ENCODE results near the gene NHEJ1.

NHEJ1 gene

DNA sequence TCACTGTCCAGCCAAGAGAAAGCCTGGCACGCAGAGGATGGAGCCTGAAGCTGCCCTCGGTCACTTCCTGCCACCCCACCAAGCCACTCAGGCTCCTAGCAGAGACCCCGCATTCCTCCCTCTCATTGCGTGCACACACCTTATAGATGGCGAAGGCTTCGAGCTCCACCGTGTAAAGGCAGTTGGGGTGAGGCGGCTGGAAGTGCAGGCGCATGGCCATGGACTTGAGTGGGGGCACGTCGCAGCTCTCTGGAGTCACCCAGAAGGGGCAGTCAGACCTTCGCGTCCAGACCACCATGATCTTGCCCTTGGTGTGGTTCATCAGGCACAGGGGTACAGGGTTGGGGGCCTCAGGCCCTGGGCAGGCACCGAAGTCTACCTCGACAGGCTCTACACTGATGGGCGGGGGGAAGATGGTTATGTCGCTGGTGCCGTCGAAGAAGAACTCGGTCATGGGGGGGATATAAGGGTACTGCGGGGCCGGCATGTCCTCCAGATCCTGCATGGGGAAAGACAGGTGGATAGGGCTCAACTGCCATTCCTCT is 133.0 kb downstream of the NHEJ1 start:
- DNase-seq = no peak

DNA sequence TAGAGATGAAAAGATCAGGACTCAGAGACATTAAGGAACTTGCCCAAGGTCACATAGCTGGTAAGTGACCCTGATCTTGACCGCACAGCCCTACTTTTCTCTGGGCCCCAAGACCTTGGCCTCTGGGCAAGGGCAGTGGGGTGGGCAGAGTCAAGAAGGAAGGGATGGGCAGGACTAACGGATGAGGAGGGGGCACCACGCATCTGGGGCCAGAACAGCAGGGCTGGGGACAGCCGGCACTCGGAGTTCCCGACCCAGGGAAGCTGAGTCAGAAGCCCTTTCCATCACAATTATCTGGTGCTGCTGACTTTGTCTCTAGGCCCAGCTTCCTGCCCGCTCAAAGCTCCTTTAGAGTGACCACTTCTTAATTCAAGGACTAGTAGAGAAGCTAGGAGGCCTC is 133.7 kb downstream of the NHEJ1 start:
- DNase-seq = no peak

DNA sequence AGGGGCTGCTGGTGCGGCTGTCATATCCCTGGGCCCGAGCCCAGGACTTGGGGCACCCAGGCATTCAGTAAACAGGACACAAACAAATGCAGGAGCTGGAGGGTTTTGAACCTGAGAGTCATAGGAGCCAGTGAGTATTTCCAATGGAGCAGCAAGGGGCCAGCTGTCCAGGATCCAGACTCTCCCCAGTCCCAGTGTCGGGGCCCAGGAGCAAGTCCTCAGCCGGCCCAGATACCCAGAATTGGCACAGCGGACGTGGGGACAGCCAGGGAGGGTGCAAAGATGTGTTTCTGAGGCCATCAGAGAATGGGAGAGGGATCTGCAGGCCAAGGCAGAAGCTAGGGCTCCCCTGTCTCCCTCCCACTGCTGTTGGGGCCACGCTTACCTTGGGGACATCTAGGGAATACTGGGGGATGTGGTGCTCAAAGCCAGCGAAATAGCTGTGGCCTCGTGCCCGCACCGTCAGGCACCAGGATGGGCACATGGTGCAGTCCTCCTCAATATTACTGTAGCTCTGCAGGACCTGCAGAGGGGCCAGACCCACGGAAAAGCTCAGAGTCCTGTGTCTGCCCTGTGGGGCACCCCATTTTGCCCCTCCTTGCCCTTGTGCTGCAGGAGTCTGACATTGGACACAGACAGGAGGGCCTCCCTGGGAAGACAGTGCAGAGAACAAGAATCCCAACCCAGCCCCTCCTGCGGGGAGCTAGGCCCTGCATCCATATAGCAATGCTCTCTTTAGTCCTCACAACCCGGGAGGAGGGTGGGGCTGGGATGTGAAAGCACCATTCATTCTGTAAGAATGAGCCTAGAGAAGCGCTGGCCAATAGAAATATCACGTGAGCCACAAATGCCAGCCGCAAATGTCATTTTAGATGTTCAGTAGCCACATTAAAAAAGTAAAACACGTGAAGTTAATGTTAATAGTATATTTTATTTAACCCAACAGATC is 134.7 kb downstream of the NHEJ1 start:
- no peak for DNase-seq
